Glutamatergic neuron (in vitro differentiated cells): ENCODE results near the gene PLPP3. TPM values are rescaled to one million over a fixed set of nuclear protein-coding genes. Genes with fewer than 3 reads are reported as not detected.

ENCODE experiments used
- DNase-seq: peaks from one replicate; pipeline ENCODE4 v3.0.0; 2022
- H3K27ac Mint-ChIP-seq: one replicate; pipeline ENCODE4 v1.8.0; 2020; ENCODE audit warnings: mild to moderate bottlenecking, mixed read lengths, inconsistent platforms; ENCODE audit not compliant: unreplicated experiment
- H3K27me3 Mint-ChIP-seq: one replicate; pipeline ENCODE4 v1.8.0; 2020; ENCODE audit warnings: mild to moderate bottlenecking, moderate library complexity, mixed read lengths, inconsistent platforms; ENCODE audit not compliant: unreplicated experiment
- H3K36me3 Mint-ChIP-seq: one replicate; pipeline ENCODE4 v1.8.0; 2020; ENCODE audit warnings: mild to moderate bottlenecking, mixed read lengths, inconsistent platforms; ENCODE audit not compliant: unreplicated experiment
- H3K4me1 Mint-ChIP-seq: one replicate; pipeline ENCODE4 v1.8.0; 2020; ENCODE audit warnings: mild to moderate bottlenecking, low read depth, mixed read lengths, inconsistent platforms; ENCODE audit not compliant: unreplicated experiment
- H3K4me3 Mint-ChIP-seq: one replicate; pipeline ENCODE4 v1.8.0; 2020; ENCODE audit warnings: mild to moderate bottlenecking, mixed read lengths, inconsistent platforms; ENCODE audit not compliant: unreplicated experiment
- H3K9me3 Mint-ChIP-seq: one replicate; pipeline ENCODE4 v1.8.0; 2020; ENCODE audit warnings: mild to moderate bottlenecking, moderate library complexity, mixed read lengths, inconsistent platforms; ENCODE audit not compliant: unreplicated experiment
- CTCF ChIP-seq: fragments of 200-600 bp; sonication (generic); IDR thresholded peaks from one replicate; pipeline ENCODE4 v1.5.0; 2021; ENCODE audit not compliant: partially characterized antibody, unreplicated experiment
- total RNA-seq: library from RNA; stranded (reverse); fragmentation: NEBNext Ultra II Directional; extraction: Animal tissue kit (Norgen Biotek cat#: 25700); gene quantifications from one replicate; pipeline ENCODE4 v1.2.1, GENCODE V29; 2021; ENCODE audit not compliant: unreplicated experiment

PLPP3 gene
- total RNA-seq, 1 donor from 2014 or later, result 11.7 TPM

GRCh38 chr1:56516539-56517252, 62.7 kb downstream of the PLPP3 start:
- H3K36me3 Mint-ChIP-seq, result no peaks in the 10 kb centered on the region
- TF ChIP-seq CTCF, result no peak
- peaks cover 2% of the 10 kb centered on the region for H3K9me3 Mint-ChIP-seq
- H3K4me3 Mint-ChIP-seq, result no peak overlapping the region
- peaks cover 5% of the 10 kb centered on the region for H3K27me3 Mint-ChIP-seq
- DNase-seq, result no peak
- H3K27ac Mint-ChIP-seq, result no peak overlapping the region
- peaks cover 32% of the 10 kb centered on the region for H3K4me1 Mint-ChIP-seq

DNA sequence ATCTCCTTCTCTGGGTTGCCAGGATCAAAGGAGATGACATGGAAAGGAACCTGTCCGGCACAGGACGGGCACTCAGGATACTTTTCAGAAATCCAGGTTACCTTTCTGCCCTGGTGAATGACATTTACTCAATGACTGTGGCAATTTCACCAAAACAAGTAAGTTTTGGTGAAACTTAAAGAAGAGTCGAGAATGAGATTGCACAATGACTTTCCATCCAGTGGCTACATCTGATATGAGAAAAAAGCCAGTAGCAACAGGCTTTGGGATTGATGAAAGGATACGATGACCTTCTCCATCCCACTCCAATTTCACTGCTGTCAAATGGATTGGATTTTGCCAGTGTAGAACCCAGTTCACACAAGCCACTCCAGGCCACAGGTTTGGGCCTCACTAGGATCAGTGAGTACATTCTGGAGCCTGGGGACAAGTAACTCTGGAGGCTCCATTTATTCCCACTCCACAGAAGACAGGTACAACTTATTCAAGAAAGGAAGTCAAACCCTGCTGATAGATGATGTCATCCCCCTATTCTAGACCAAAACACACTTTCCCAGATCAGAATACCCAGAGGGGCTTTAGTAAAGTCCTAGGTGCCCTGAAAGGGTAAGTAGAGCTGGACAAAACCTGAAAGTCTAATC, 63.3 kb downstream of the PLPP3 start:
- no peak for DNase-seq
- peaks cover 5% of the 10 kb centered on the region for H3K27me3 Mint-ChIP-seq
- peaks cover 35% of the 10 kb centered on the region for H3K4me1 Mint-ChIP-seq
- no peak for TF ChIP-seq CTCF
- H3K27ac Mint-ChIP-seq, result no peak overlapping the region
- H3K36me3 Mint-ChIP-seq, result no peaks in the 10 kb centered on the region
- peaks cover 2% of the 10 kb centered on the region for H3K9me3 Mint-ChIP-seq
- H3K4me3 Mint-ChIP-seq, result no peak overlapping the region

GRCh38 chr1:56512724-56513494, 66.5 kb downstream of the PLPP3 start:
- TF ChIP-seq CTCF, result peak; percentile 18
- Mint-ChIP-seq H3K27me3 (peaks cover 8% of the 10 kb centered on the region), H3K4me3 (no peak overlapping the region), H3K36me3 (no peaks in the 10 kb centered on the region), H3K27ac (no peak overlapping the region), H3K9me3 (peaks cover 7% of the 10 kb centered on the region), H3K4me1 (peaks cover 58% of the 10 kb centered on the region)
- no peak for DNase-seq

DNA sequence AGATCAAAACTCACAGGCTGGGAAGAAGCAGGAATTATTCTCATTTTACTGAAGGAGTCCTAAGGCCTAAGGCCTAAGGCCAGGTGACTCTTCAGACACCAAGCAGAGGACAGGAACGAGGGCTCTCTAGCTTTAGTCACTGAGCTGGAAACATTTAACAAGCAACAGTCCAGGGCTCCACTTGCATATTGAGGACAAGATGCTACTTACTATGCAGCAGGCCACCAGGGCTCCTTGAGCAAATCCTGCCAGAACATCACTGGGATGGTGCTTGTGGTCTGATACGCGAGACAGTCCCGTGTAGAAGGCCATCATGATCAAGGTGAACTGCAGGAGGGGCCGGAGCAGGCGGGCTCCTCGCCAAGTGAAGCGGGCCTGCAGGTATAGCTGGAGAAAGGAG, 67.6 kb downstream of the PLPP3 start:
- H3K36me3 Mint-ChIP-seq, result no peaks in the 10 kb centered on the region
- peaks cover 59% of the 10 kb centered on the region for H3K4me1 Mint-ChIP-seq
- H3K27me3 Mint-ChIP-seq, result peaks cover 6% of the 10 kb centered on the region
- no peak for TF ChIP-seq CTCF
- DNase-seq, result no peak
- H3K4me3 Mint-ChIP-seq, result no peak overlapping the region
- peak overlapping the region; percentile 95 for H3K27ac Mint-ChIP-seq
- peaks cover 7% of the 10 kb centered on the region for H3K9me3 Mint-ChIP-seq

- DNase-seq, result no peak
- H3K9me3 Mint-ChIP-seq, result peaks cover 7% of the 10 kb centered on the region
- no peak overlapping the region for H3K4me3 Mint-ChIP-seq
- H3K27me3 Mint-ChIP-seq, result peaks cover 7% of the 10 kb centered on the region
- no peak for TF ChIP-seq CTCF
- H3K4me1 Mint-ChIP-seq, result peaks cover 61% of the 10 kb centered on the region
- H3K36me3 Mint-ChIP-seq, result no peaks in the 10 kb centered on the region
- peak overlapping the region; percentile 95 for H3K27ac Mint-ChIP-seq
Measured at GRCh38 chr1:56511364-56511763, 68.0 kb downstream of the PLPP3 start.
